Stimulated activated naive CD8-positive, alpha-beta T cell treated with anti-CD3 and anti-CD28 coated beads, Interleukin-15, Interleukin-2, amounts not matched to agents 100 ng/mL and 50 ng/mL, for 24 hours (primary cell): ENCODE measurements around the gene KLHL18.
A peak's percentile ranks its signal among the peaks of the same experiment; 100 is the strongest.

Experiments used
- H3K27ac Mint-ChIP-seq: one replicate; pipeline ENCODE4 v1.8.0; 2021; ENCODE audit warnings: mild to moderate bottlenecking, mixed read lengths
- H3K27me3 Mint-ChIP-seq: one replicate; pipeline ENCODE4 v1.8.0; 2021; ENCODE audit warnings: mixed read lengths
- H3K36me3 Mint-ChIP-seq: one replicate; pipeline ENCODE4 v1.8.0; 2021; ENCODE audit warnings: low read depth, mixed read lengths
- H3K4me1 Mint-ChIP-seq: one replicate; pipeline ENCODE4 v1.8.0; 2021; ENCODE audit warnings: low read depth, mixed read lengths
- H3K4me3 Mint-ChIP-seq: one replicate; pipeline ENCODE4 v1.8.0; 2021; ENCODE audit warnings: mild to moderate bottlenecking, mixed read lengths
- H3K9me3 Mint-ChIP-seq: one replicate; pipeline ENCODE4 v1.8.0; 2021; ENCODE audit warnings: mixed read lengths

The KLHL18 gene

DNA sequence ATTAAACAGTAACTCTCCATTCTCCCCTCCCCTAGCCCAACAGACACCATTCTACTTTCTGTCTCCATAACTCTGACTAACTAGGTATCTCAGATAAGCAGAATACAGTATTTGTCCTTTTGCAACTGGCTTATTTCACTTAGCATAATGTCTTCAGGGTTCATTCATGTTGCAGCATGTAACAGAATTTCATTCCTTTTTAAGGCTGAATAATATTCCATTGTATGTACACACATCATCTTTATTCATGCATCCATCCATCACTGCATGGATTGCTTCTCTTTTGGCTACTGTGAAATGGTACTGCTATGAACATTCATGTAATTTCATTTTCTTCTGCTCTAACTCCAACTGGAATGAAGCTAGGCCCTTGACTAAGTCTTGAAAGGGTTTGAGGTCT, 96.1 kb downstream of the KLHL18 start:
- Mint-ChIP-seq H3K27ac (peak overlapping the region; percentile 37), H3K4me1 (peaks cover 47% of the 10 kb centered on the region), H3K9me3 (no peaks in the 10 kb centered on the region), H3K36me3 (peaks cover 11% of the 10 kb centered on the region), H3K4me3 (peak overlapping the region; percentile 21), H3K27me3 (no peaks in the 10 kb centered on the region)

DNA sequence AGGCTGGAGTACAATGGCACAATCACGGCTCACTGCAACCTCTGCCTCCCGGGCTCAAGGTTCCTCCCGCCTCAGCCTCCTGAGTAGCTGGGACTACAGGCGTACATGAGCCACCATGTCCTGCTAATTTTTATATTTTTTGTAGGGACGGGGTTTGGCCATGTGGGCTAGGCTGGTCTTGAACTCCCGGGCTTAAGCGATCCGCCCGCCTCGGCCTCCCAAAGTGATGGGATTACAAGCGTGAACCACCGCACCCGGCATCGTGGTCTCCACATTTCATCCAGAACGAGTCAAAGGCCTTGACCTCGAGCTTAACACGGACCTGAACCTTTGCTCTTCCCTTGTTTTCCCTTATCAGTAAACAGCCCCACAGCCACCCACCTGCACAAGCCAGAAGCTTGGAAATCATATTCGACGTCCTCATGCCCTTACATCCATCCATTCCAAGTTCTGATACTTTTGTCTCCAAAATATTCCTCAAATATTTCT, 96.7 kb downstream of the KLHL18 start:
- Mint-ChIP-seq H3K27me3 (no peaks in the 10 kb centered on the region), H3K4me1 (peaks cover 49% of the 10 kb centered on the region), H3K9me3 (no peaks in the 10 kb centered on the region), H3K36me3 (peaks cover 11% of the 10 kb centered on the region), H3K27ac (peak overlapping the region; percentile 100), H3K4me3 (peak overlapping the region; percentile 94)

DNA sequence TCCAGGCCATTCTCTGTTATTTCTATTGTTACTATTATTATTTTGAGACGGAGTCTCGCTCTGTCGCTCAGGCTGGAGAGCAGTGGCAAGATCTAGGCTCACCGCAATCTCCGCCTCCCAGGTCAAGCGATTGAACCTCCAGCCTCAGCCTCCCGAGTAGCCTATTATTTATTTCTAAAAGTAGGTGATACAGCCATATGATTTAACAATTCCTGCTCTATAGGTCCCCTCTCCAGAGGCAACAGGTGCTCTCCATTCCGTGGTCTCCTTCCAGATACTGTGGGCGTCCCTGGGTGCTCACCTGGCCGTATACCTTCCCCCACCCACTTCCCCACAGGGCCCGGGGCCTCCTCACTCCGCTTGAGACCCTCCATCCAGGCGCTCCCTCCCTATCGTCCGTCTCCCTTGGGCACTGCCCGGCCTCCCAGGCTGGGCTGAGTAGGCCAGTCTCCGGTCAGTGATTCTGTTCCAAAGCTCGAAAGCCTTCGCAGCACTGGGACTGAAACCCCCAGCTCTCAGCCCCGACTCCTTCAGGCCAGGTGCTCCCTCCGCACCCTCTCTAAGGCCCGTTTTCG, 97.4 kb downstream of the KLHL18 start:
- Mint-ChIP-seq H3K4me1 (peaks cover 55% of the 10 kb centered on the region), H3K9me3 (no peaks in the 10 kb centered on the region), H3K27me3 (no peaks in the 10 kb centered on the region), H3K4me3 (peak overlapping the region; percentile 94), H3K36me3 (peaks cover 14% of the 10 kb centered on the region), H3K27ac (peak overlapping the region; percentile 100)

DNA sequence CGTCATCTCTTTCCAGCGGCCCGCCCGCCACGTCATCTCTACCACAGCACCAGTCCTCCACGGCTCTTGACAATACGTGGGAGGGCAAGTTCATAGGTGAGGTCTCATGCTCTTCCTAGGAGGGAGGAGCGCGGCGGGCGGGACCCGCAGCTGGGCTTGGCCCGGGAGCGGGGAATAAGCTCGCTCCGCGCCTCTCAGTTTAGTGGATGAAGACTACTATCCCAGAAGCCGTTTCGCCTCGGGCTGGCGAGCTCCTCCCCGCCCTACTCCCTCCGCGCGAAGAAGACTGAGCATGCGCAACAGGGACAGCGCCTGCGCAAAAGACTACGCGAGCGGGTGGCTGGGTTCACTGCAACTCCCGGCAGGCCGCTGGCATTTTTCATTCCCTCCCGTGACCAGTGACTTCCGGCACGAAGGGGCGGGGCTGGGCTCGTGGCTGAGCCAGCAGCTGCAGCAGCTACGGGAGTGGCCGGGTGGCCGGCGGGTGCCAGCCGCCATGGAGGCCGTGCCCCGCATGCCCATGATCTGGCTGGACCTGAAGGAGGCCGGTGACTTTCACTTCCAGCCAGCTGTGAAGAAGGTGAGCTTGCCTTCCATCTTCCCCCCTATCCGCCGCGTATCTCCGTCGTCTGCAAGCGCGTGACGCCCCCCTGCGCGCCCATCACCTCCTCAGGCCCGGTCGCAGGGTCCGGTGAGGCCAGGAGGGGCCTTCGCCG, 98.0 kb downstream of the KLHL18 start, which contains the start of gene PTPN23:
TSS of gene PTPN23 (plus strand) at position 421 of the 716 bp plus-strand sequence. CDS start at position 497, 76 bp downstream.
- H3K36me3 Mint-ChIP-seq = peaks cover 18% of the 10 kb centered on the region
- H3K4me3 Mint-ChIP-seq = peak within 1 kb of the TSS; percentile 94
- H3K9me3 Mint-ChIP-seq = no peaks in the 10 kb centered on the region
- H3K27me3 Mint-ChIP-seq = no peaks in the 10 kb centered on the region
- peak within 1 kb of the TSS; percentile 100 for H3K27ac Mint-ChIP-seq
- H3K4me1 Mint-ChIP-seq = peaks cover 60% of the 10 kb centered on the region

DNA sequence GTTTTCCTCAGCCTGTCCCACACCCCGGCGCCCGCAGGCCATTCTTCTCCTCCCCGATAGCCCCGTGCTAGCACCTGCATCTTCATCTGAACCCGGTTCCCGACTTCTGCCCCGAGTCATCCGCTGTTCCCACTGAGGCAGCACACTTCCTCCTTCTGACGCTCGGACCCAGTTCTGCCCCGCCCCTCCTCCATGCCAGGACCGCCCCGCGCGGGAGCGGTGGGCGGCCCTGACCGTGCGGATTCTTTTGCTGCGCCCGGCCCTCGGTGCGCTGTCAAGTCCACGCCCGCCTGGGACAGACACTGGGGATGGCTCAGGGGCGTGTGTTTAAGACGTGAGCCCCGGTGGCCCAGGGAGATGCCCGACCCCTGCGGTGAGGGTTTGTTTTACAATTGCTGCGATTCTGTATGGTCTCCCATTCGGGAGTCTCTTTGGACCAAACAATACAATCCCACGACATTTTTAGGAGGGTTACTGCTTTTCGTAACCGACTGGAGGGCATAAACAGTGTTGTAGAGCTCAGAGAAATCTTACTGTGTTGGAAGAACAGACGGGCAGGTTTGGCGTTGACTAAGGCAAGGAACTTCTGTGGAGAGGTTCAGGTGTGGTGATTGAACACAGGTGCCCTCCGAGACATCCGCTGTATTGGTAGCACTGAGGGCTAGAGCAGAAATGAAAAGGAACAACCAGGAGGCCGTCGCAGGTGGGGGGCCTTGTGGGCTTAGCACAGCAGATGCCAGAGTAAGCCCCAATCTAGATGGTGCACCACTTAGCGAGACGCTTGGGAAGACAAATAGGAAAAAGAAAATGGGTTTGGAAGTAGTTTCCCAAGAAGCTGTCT, 98.8 kb downstream of the KLHL18 start:
- H3K4me3 Mint-ChIP-seq = peak overlapping the region; percentile 94
- H3K9me3 Mint-ChIP-seq = no peaks in the 10 kb centered on the region
- H3K27me3 Mint-ChIP-seq = no peaks in the 10 kb centered on the region
- H3K27ac Mint-ChIP-seq = peak overlapping the region; percentile 100
- H3K36me3 Mint-ChIP-seq = peaks cover 23% of the 10 kb centered on the region
- H3K4me1 Mint-ChIP-seq = peaks cover 66% of the 10 kb centered on the region

DNA sequence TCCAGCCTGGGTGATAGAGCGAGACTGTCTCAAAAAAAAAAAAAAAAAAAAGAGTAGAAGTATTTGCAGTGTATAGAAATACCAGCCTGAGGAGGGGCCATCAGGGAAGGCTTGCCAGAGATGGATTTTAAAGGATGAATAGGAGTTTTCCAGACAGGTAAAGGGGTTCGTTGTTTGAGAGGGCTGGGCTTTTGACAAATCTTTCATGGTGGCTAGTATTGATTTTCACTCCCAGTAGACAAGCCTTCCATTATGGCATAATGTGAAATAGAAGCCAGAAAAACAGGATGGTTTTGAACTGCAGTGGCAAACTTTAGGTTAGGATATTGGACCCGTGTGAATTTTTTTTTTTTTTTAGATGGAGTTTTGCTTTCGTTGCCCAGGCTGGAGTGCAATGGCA, 101.7 kb downstream of the KLHL18 start:
- H3K27me3 Mint-ChIP-seq = no peaks in the 10 kb centered on the region
- H3K4me3 Mint-ChIP-seq = no peak overlapping the region
- H3K36me3 Mint-ChIP-seq = peaks cover 31% of the 10 kb centered on the region
- H3K9me3 Mint-ChIP-seq = no peaks in the 10 kb centered on the region
- no peak overlapping the region for H3K27ac Mint-ChIP-seq
- H3K4me1 Mint-ChIP-seq = peaks cover 65% of the 10 kb centered on the region

DNA sequence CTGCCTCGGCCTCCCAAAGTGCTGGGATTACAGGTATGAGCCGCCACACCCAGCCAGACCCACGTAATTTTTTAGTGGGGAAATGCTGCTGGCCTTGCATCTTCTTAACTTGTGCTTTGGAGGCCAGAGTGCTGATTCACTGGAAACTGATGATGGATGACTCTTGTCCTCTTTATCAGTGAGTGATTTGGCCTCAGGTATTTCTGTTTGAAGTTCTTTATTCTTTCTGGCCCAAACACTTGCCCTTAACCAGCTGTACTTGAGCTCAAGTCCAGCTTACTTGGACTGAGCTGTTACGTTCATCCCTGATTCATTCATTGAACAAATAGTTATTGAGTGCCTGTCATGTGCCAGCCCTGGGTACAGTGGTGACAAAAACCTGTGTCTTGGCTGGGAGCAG, 102.3 kb downstream of the KLHL18 start:
- Mint-ChIP-seq H3K4me1 (peaks cover 59% of the 10 kb centered on the region), H3K4me3 (no peak overlapping the region), H3K27ac (no peak overlapping the region), H3K27me3 (no peaks in the 10 kb centered on the region), H3K36me3 (peaks cover 31% of the 10 kb centered on the region), H3K9me3 (no peaks in the 10 kb centered on the region)

DNA sequence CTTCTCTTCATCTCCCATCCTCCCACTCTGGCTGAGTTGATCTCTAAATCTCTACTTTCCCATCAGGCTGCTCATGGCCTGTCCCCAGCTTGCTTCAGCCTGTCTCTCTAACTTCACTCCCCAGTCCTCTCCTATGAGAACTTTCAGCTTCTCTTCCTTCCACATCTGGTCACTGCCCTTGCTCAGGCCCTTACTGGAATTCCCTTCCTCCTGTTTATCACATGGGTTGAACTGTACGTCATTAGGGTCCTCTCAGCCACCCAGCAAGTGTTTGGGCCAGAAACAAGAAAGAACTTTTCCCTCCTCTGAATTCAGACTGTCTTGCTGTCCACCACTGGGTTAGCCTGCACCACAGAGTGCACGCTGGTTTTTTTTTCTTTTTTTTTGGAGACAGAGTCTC, 103.1 kb downstream of the KLHL18 start:
- Mint-ChIP-seq H3K4me3 (no peak overlapping the region), H3K27ac (peak overlapping the region; percentile 28), H3K36me3 (peaks cover 28% of the 10 kb centered on the region), H3K4me1 (peaks cover 59% of the 10 kb centered on the region), H3K9me3 (no peaks in the 10 kb centered on the region), H3K27me3 (no peaks in the 10 kb centered on the region)

DNA sequence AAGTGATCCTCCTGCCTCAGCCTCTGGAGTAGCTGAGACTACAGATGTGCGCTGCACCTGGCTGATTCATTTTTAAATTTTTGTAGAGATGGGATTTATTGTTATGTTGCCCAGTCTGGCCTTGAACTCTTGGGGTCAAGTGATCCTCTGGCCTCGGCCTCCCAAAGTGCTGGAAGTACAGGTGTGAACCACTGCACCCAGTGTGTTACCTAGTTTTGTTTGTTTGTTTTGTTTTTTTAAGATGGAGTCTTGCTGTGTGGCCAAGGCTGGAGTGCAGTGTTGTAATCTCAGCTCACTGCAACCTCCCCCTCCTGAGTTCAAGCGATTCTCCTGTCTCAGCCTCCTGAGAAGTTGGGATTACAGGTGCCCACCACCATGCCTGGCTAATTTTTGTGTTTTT, 110.2 kb downstream of the KLHL18 start:
- Mint-ChIP-seq H3K9me3 (no peaks in the 10 kb centered on the region), H3K27ac (no peak overlapping the region), H3K27me3 (no peaks in the 10 kb centered on the region), H3K4me3 (no peak overlapping the region), H3K4me1 (peaks cover 18% of the 10 kb centered on the region), H3K36me3 (peaks cover 19% of the 10 kb centered on the region)

DNA sequence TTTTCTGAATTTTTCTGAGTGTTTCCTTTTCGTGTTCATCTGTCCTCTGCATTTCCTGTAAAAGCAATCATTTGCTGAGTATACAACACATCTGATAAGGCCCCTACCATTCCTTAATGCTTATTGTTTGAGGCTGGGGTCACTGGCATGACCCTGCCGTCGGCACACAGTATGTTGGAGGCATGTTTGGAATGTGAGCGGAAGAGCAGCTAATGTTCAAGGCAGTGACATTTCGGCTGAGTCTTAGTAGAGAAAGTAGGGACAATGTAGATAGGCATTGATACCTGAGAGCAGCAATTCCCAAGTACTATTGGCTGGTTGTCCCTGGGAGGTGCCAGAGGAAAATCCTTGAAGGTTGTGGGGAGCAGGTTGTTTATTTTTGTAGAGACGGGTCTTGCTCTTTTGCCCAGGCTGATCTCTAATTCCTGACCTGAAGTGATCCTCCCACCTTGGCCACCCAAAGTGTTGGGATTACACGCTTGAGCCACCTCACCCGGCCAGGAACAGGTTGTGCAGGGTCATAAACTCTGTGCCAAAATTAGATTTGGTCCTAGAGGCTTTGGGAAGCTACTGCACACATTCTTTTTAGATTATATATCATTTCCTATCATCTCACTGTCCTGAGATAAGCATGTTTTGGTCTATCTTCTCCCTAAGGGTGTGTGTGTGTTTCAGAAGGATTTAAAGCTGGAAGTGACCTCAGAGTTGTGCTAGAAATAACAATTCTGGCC, 111.6 kb downstream of the KLHL18 start:
- Mint-ChIP-seq H3K4me3 (no peak overlapping the region), H3K36me3 (peaks cover 17% of the 10 kb centered on the region), H3K9me3 (no peaks in the 10 kb centered on the region), H3K4me1 (peaks cover 18% of the 10 kb centered on the region), H3K27ac (peak overlapping the region; percentile 60), H3K27me3 (no peaks in the 10 kb centered on the region)

DNA sequence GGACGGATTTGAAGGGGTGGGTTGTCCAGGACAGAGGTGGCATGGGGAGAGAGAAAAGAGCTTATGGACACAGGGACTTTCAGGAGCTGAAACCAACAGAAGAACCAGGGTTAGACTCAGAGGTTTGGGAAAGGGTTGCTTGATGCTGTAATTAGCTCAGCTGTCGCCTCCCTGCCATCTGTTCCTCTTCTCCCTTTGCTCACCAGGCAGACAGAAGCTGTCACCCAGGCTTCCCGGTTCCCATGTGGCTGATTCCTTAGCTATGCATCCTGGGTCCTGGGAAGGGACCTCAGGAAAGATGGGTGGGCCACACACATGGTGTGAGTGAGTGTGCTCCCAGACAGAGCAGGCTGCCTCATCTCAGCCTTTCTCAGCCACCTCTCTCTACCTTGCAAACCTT, 112.1 kb downstream of the KLHL18 start:
- Mint-ChIP-seq H3K9me3 (no peaks in the 10 kb centered on the region), H3K36me3 (peaks cover 17% of the 10 kb centered on the region), H3K4me1 (peaks cover 18% of the 10 kb centered on the region), H3K4me3 (no peak overlapping the region), H3K27ac (no peak overlapping the region), H3K27me3 (no peaks in the 10 kb centered on the region)
